Bronchial epithelial cell (primary cell): ENCODE data around the gene CSMD2. TPM values are rescaled to one million over a fixed set of nuclear protein-coding genes. Genes with fewer than 3 reads are reported as not detected.

Experiments
- DNase-seq: peaks from one replicate; pipeline ENCODE4 v3.0.0-alpha.2; 2010; ENCODE audit warnings: low read depth
- FAIRE-seq: peaks from 2 replicates; lab custom pipeline; 2011; peaks lifted over from hg19 to GRCh38; lab: Jason Lieb, UNC
- H3K27me3 ChIP-seq: 2 replicates; pipeline ENCODE4 v1.5.1; 2011; ENCODE audit warnings: low read length; ENCODE audit not compliant: control insufficient read depth, insufficient read depth
- H3K36me3 ChIP-seq: 2 replicates; pipeline ENCODE4 v1.5.1; 2011; ENCODE audit warnings: low read length; ENCODE audit not compliant: control insufficient read depth, insufficient read depth
- H3K4me3 ChIP-seq: 2 replicates; pipeline ENCODE4 v1.5.1; 2011; ENCODE audit warnings: mild to moderate bottlenecking, low read depth, low read length, control low read depth
- total RNA-seq: library from RNA; depleted of rRNA; stranded (reverse); fragments of >200 nt; gene quantifications from 2 replicates; pipeline ENCODE4 v1.2.1, GENCODE V29; 2014
- TF ChIP-seq, protein P1 (sequence below): IDR thresholded peaks from 2 replicates; pipeline ENCODE4 v1.5.1; 2011; ENCODE audit warnings: mild to moderate bottlenecking, moderate library complexity, low read length, control low read depth, inconsistent platforms; ENCODE audit not compliant: insufficient read depth, severe bottlenecking

The CSMD2 gene
- total RNA-seq, 1 donor from 2014 or later = not detected

DNA sequence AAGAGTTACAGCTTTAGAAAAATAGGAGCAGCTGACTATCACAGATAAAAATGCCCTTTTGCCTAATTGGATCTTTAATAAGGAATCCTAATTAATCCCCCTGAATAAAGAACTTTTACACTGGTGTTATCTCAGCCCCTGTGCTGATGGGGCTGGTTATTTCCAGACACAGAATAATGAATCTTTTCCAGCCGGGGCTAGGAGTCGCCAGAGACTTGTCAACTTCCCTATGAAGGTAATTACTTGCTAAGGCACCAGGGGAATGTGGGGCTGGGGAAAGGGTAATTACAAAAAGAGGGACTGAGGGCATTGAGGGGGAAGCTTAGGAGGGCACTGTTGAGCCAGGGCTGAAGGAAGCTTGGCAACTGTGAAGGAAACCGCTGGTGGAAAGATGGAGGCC is 266.6 kb downstream of the CSMD2 start:
- TF ChIP-seq, protein P1, sequence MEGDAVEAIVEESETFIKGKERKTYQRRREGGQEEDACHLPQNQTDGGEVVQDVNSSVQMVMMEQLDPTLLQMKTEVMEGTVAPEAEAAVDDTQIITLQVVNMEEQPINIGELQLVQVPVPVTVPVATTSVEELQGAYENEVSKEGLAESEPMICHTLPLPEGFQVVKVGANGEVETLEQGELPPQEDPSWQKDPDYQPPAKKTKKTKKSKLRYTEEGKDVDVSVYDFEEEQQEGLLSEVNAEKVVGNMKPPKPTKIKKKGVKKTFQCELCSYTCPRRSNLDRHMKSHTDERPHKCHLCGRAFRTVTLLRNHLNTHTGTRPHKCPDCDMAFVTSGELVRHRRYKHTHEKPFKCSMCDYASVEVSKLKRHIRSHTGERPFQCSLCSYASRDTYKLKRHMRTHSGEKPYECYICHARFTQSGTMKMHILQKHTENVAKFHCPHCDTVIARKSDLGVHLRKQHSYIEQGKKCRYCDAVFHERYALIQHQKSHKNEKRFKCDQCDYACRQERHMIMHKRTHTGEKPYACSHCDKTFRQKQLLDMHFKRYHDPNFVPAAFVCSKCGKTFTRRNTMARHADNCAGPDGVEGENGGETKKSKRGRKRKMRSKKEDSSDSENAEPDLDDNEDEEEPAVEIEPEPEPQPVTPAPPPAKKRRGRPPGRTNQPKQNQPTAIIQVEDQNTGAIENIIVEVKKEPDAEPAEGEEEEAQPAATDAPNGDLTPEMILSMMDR = no peak
- no peak for DNase-seq
- Histone ChIP-seq H3K36me3 (no peaks in the 10 kb centered on the region), H3K27me3 (no peaks in the 10 kb centered on the region), H3K4me3 (no peak overlapping the region)
- FAIRE-seq = no peak

DNA sequence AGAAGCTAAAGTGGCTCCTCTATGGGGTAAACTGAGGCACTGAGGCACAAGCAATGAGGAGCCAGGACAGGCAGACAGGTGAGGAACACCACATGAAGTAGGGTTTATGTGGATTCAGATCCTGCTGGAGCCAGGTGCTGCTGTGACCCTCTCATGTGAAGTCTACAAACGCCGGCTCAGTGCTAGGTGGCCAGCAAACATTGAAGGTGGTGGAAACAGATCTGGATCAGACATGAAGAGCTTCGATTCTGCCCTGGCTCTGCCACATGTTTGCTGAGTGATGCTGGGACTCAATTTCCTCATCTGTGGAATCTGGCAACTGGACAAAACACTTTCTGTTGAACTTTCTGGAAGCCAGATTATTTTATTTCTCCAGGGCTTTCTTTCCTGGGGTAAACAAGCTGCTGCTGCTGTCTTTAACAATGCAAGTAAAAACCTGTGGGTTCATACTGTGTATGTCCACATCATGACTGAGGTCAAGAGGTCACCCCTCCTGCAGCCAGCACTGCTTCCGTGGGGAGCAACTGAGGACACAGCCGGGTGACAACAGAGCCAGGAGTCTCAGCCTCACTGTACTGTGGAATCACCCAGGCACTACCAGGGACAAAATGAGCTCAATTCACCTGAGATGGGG is 267.8 kb downstream of the CSMD2 start:
- no peak for FAIRE-seq
- DNase-seq = no peak
- no peaks in the 10 kb centered on the region for H3K36me3 ChIP-seq
- H3K4me3 ChIP-seq = no peak overlapping the region
- TF ChIP-seq, protein P1 = no peak
- no peaks in the 10 kb centered on the region for H3K27me3 ChIP-seq

DNA sequence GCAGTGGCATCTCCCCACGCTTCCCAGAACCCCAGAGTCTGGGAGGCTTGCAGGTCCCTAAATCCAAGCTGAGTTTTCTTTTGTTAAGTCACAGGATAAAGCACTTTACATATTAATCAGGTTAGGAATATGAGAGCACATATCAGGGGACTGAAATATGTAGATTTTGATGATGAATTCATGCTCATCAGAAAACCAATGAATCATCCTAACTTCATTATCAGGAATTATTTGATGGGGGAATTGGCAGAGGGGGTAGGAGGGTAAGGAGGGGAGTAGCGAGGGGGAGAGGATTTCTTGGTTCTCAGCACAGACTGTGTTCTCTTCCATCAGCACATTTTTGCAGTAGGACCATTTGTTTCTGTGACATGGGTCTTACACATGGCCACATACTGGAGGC is 269.1 kb downstream of the CSMD2 start:
- TF ChIP-seq, protein P1 = no peak
- H3K36me3 ChIP-seq = no peaks in the 10 kb centered on the region
- no peak for FAIRE-seq
- no peak overlapping the region for H3K4me3 ChIP-seq
- H3K27me3 ChIP-seq = no peaks in the 10 kb centered on the region
- DNase-seq = no peak

DNA sequence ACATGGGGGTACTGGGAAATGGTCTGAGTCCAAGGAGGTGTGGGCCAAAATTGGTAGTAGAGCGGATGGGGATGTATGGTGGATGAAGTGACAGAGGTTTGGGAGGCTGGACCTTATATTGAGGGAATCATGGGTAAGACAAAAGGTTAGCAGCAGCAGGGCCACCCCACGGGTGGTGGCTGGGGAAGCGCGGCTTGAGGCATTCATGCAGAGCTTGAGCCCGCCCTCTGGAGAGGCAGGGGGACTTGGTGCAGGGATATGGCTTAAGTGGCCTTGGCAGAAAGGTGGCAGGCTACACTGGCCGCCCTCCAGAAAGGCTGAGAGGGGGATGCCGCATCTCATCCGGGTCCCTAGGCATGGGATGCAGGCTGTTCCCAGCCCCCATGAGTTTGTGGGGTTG is 269.6 kb downstream of the CSMD2 start:
- DNase-seq (no peak), FAIRE-seq (no peak)
- H3K36me3 ChIP-seq = no peaks in the 10 kb centered on the region
- H3K27me3 ChIP-seq = no peaks in the 10 kb centered on the region
- H3K4me3 ChIP-seq = no peak overlapping the region
- TF ChIP-seq, protein P1 = no peak

DNA sequence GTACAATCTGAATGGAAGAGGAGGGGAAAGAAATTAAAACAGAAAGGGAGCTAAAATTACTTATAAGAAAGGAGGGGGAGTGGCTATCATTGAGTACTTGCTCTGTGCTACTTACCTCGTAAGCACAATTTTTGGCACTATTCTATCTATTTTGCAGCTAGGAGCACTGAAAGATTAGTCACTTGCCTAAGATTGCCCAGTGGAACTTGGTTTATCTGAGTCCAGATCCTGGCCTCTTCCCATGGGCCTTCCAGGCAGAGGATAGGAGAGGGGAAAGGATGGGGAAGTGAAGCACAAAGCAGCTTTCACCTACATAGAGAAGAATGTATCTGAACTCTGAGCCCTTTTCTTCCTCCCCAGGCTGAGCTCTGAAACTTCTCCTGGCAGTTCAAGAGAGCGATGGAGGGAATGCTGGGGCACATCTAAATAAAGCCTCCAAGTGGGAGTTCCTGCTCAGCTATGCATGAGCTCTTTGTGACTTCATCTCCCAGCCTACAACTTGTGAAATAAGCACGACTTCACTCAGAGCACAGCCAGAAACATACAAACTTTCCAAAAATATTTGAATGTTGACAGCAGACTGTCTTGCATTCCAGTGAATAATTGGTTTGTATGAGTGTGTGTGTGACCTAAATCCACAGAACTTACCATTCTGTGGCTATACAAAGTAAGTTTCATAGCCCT is 271.7 kb downstream of the CSMD2 start:
- TF ChIP-seq, protein P1 = no peak
- DNase-seq = no peak

More for the DNA sequence above, 271.7 kb downstream of the CSMD2 start:
- FAIRE-seq = no peak
- Histone ChIP-seq H3K4me3 (no peak overlapping the region), H3K36me3 (no peaks in the 10 kb centered on the region), H3K27me3 (no peaks in the 10 kb centered on the region)
